ENCODE data around the gene STX1A.
A peak's percentile ranks its signal among the peaks of the same experiment; 100 is the strongest.

The STX1A gene

DNA sequence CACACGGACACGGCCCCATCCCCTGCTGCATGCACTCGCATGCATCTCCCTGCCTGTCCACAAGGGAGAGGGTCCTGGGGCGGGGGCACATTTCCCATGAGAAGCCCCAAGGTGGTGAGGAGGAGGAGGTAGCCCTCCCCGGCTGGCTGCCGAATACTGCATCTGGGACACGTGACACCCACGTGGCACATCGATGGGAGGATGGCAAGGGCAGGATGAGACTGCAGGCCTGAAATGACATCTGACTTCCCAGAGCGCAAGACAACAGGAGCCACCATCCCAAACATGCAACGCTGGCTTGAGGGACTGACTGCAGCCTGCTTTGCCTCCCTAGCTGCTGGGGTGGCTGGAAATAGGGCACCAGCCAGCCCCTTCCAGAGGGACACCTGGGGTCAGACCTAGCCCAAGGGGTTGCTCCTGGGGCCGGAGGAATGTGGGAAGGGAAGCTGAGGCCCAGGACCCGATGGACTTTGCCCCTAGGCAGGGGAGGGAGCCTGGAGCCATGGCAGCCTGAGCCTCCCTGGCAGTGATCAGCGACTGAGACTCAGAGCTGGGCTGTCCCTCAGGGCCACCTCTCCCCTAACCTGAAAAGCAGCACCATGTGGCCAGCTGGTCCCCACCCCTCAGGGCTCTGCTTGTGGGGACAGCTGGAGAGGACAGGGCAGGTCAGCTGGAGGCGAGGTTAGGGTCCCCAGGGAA lies 19.9 kb downstream of the STX1A start:
- Histone ChIP-seq H3K36me3 (ENCODE audit: control insufficient read depth, insufficient read depth, low read length) (peaks cover 61% of the 10 kb centered on the region), H3K9ac (ENCODE audit: low read length) (no peak overlapping the region), H3K9me3 (ENCODE audit: control insufficient read depth, insufficient read depth, low read depth, low read length) (no peaks in the 10 kb centered on the region), H3K4me1 (ENCODE audit: control insufficient read depth, insufficient read depth, low read length) (peaks cover 13% of the 10 kb centered on the region), H3K4me3 (ENCODE audit: low read depth, low read length) (no peak overlapping the region), H3K27me3 (ENCODE audit: control insufficient read depth, insufficient read depth, low read length) (no peaks in the 10 kb centered on the region), H3K27ac (ENCODE audit: low read depth, low read length) (no peak overlapping the region)

GRCh38 chr7:73698410-73698809 lies 21.1 kb downstream of the STX1A start:
- Histone ChIP-seq H3K4me3 (ENCODE audit: low read depth, low read length) (no peak overlapping the region), H3K4me1 (ENCODE audit: control insufficient read depth, insufficient read depth, low read length) (peaks cover 5% of the 10 kb centered on the region), H3K9ac (ENCODE audit: low read length) (no peak overlapping the region), H3K36me3 (ENCODE audit: control insufficient read depth, insufficient read depth, low read length) (peaks cover 72% of the 10 kb centered on the region), H3K9me3 (ENCODE audit: control insufficient read depth, insufficient read depth, low read depth, low read length) (no peaks in the 10 kb centered on the region), H3K27ac (ENCODE audit: low read depth, low read length) (no peak overlapping the region), H3K27me3 (ENCODE audit: control insufficient read depth, insufficient read depth, low read length) (no peaks in the 10 kb centered on the region)

GRCh38 chr7:73696372-73696771 lies 23.1 kb downstream of the STX1A start:
- no peak overlapping the region for H3K9ac ChIP-seq (ENCODE audit: low read length)
- no peaks in the 10 kb centered on the region for H3K27me3 ChIP-seq (ENCODE audit: control insufficient read depth, insufficient read depth, low read length)
- peaks cover 89% of the 10 kb centered on the region for H3K36me3 ChIP-seq (ENCODE audit: control insufficient read depth, insufficient read depth, low read length)
- H3K27ac ChIP-seq (ENCODE audit: low read depth, low read length): no peak overlapping the region
- no peaks in the 10 kb centered on the region for H3K4me1 ChIP-seq (ENCODE audit: control insufficient read depth, insufficient read depth, low read length)
- H3K9me3 ChIP-seq (ENCODE audit: control insufficient read depth, insufficient read depth, low read depth, low read length): no peaks in the 10 kb centered on the region
- no peak overlapping the region for H3K4me3 ChIP-seq (ENCODE audit: low read depth, low read length)

DNA sequence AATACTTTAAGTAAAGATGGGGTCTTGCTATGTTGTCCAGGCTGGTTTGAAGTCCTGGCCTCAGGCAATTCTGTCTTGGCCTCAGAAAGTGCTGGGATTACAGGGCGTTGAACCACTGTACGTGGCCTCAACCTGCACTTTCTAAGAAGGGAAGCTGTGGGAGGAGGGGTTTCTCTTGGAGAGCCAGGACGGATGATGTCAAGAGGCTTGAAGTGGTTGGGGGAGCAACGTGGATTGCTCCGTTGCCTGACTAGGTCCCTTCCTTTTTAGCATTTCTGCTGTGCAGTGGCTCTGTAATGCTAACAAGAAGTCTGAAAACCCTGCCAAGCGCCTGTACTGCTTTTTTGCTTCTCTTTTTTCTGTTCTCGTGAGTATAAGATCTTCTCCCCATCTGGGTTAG lies 28.8 kb downstream of the STX1A start:
- Histone ChIP-seq H3K27ac (ENCODE audit: low read depth, low read length) (no peak overlapping the region), H3K4me1 (ENCODE audit: control insufficient read depth, insufficient read depth, low read length) (no peaks in the 10 kb centered on the region), H3K27me3 (ENCODE audit: control insufficient read depth, insufficient read depth, low read length) (no peaks in the 10 kb centered on the region), H3K36me3 (ENCODE audit: control insufficient read depth, insufficient read depth, low read length) (peaks cover 89% of the 10 kb centered on the region), H3K9ac (ENCODE audit: low read length) (no peak overlapping the region), H3K9me3 (ENCODE audit: control insufficient read depth, insufficient read depth, low read depth, low read length) (no peaks in the 10 kb centered on the region), H3K4me3 (ENCODE audit: low read depth, low read length) (no peak overlapping the region)

DNA sequence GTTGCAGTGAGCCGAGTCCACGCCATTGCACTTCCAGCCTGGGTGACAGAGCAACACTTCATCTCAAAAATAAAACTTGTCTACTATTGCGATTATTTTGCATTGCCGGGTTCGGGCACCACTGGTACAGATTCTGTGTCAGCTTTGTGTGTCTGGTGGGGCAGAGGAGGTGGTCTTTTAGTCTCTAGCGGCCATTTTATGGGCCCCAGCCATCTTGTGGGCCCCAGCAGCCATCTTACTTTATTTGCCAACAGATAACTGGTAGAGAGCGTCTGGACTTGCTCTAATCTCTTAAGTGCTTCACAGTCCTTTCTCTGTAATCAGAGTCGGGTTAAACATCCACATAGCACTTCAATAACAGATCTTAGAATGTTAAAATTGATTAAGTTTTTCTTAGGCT lies 31.2 kb downstream of the STX1A start:
- Histone ChIP-seq H3K4me3 (ENCODE audit: low read depth, low read length) (no peak overlapping the region), H3K36me3 (ENCODE audit: control insufficient read depth, insufficient read depth, low read length) (peaks cover 70% of the 10 kb centered on the region), H3K27me3 (ENCODE audit: control insufficient read depth, insufficient read depth, low read length) (no peaks in the 10 kb centered on the region), H3K27ac (ENCODE audit: low read depth, low read length) (no peak overlapping the region), H3K9ac (ENCODE audit: low read length) (no peak overlapping the region), H3K4me1 (ENCODE audit: control insufficient read depth, insufficient read depth, low read length) (no peaks in the 10 kb centered on the region), H3K9me3 (ENCODE audit: control insufficient read depth, insufficient read depth, low read depth, low read length) (no peaks in the 10 kb centered on the region)

- Histone ChIP-seq H3K4me1 (ENCODE audit: control insufficient read depth, insufficient read depth, low read length) (peaks cover 12% of the 10 kb centered on the region; the same call in 1 of the 2 replicates), H3K36me3 (ENCODE audit: control insufficient read depth, insufficient read depth, low read length) (peaks cover 42% of the 10 kb centered on the region), H3K9me3 (ENCODE audit: control insufficient read depth, insufficient read depth, low read depth, low read length) (no peaks in the 10 kb centered on the region), H3K27ac (ENCODE audit: low read depth, low read length) (no peak overlapping the region), H3K4me3 (ENCODE audit: low read depth, low read length) (no peak overlapping the region), H3K9ac (ENCODE audit: low read length) (no peak overlapping the region), H3K27me3 (ENCODE audit: control insufficient read depth, insufficient read depth, low read length) (no peaks in the 10 kb centered on the region)
Measured at GRCh38 chr7:73685311-73685710, 34.2 kb downstream of the STX1A start.

DNA sequence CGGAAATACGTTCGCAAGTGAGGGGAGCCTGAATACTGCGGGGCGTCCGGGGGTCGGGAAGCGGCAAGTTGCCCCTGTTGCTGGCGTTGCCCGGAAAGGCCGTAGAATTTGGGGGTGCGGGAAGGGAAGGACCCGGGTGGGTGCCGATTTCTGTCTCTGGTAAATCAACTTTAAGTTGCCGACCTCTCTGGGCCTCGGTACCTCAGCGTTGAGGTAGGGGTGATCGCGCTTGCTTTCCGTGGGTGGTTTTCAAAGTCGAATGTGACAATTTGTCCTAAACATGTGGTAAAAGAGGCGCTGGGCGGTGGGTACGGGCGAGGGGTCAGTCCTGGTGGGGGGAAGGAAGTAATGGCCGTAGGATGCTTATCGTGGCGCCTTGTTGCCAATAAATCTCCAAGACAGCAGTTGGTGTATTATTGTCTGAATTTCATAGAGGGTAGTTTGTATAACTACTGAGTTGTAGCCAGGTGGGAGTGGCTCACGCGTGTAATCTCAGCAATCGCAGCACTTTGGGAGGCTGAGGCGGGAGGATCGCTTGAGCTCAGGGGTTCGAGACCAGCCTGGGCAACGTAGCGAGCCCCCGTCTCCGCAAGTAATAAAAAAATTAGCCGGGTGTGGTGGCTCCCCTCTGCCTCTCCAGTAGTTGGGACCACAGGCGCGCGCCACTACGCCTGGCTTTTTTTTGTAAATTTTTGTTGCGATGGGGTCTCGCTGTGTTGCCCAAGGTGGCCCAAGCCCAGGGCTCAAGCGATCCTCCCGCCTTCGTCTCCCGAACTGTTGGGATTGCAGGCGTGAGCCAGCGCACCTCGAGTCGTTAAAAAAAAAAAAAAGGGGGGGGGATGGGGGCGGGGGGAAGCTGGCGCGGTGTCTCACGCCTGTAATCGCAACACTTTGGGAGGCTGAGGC lies 35.4 kb downstream of the STX1A start:
- peaks cover 12% of the 10 kb centered on the region; the same call in 1 of the 2 replicates for H3K4me1 ChIP-seq (ENCODE audit: control insufficient read depth, insufficient read depth, low read length)
- no peaks in the 10 kb centered on the region for H3K9me3 ChIP-seq (ENCODE audit: control insufficient read depth, insufficient read depth, low read depth, low read length)
- peaks cover 34% of the 10 kb centered on the region for H3K36me3 ChIP-seq (ENCODE audit: control insufficient read depth, insufficient read depth, low read length)
- no peaks in the 10 kb centered on the region for H3K27me3 ChIP-seq (ENCODE audit: control insufficient read depth, insufficient read depth, low read length)
- peak overlapping the region; percentile 93 for H3K4me3 ChIP-seq (ENCODE audit: low read depth, low read length)
- peak overlapping the region; percentile 87 for H3K27ac ChIP-seq (ENCODE audit: low read depth, low read length)
- H3K9ac ChIP-seq (ENCODE audit: low read length): peak overlapping the region; percentile 93

- Histone ChIP-seq H3K27ac (ENCODE audit: low read depth, low read length) (peak within 1 kb of the TSS; percentile 87), H3K36me3 (ENCODE audit: control insufficient read depth, insufficient read depth, low read length) (peaks cover 31% of the 10 kb centered on the region)
Measured at GRCh38 chr7:73683056-73683787, 36.2 kb downstream of the STX1A start, which contains the start of the genes BUD23 and DNAJC30. Gene BUD23 (plus strand): TSS chr7:73683597. CDS start chr7:73683626, 29 bp downstream. Gene DNAJC30 (minus strand): TSS chr7:73683453. CDS start chr7:73683423, 30 bp downstream.

DNA sequence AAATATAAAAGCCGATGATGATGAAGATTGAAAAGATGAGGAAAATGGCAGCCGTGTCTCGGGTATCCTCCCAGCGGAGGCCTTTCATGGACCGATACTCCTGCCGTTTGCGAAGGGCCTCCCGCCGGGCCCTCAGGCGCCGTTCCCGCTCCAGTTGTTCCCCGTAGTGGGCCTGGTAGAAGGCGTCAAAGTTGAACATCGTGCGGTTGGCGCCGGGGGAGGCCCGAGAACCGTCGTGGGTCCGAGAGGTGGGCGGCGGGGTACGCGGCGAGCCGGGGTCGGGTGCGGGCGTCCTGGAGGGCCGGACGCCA lies 36.8 kb downstream of the STX1A start:
- peak overlapping the region; percentile 66; the same call in 1 of the 2 replicates for H3K27ac ChIP-seq (ENCODE audit: low read depth, low read length)
- H3K36me3 ChIP-seq (ENCODE audit: control insufficient read depth, insufficient read depth, low read length): peaks cover 33% of the 10 kb centered on the region
- peak overlapping the region; percentile 89 for H3K9ac ChIP-seq (ENCODE audit: low read length)
- H3K4me3 ChIP-seq (ENCODE audit: low read depth, low read length): peak overlapping the region; percentile 93
- H3K27me3 ChIP-seq (ENCODE audit: control insufficient read depth, insufficient read depth, low read length): no peaks in the 10 kb centered on the region
- no peaks in the 10 kb centered on the region for H3K9me3 ChIP-seq (ENCODE audit: control insufficient read depth, insufficient read depth, low read depth, low read length)
- peaks cover 12% of the 10 kb centered on the region; the same call in 1 of the 2 replicates for H3K4me1 ChIP-seq (ENCODE audit: control insufficient read depth, insufficient read depth, low read length)

More at GRCh38 chr7:73683056-73683787, 36.2 kb downstream of the STX1A start, which contains the start of the genes BUD23 and DNAJC30:
- H3K4me3 ChIP-seq (ENCODE audit: low read depth, low read length): peak within 1 kb of the TSS; percentile 93
- H3K27me3 ChIP-seq (ENCODE audit: control insufficient read depth, insufficient read depth, low read length): no peaks in the 10 kb centered on the region
- peak within 1 kb of the TSS; percentile 93 for H3K9ac ChIP-seq (ENCODE audit: low read length)
- no peaks in the 10 kb centered on the region for H3K9me3 ChIP-seq (ENCODE audit: control insufficient read depth, insufficient read depth, low read depth, low read length)
- H3K4me1 ChIP-seq (ENCODE audit: control insufficient read depth, insufficient read depth, low read length): peaks cover 12% of the 10 kb centered on the region; the same call in 1 of the 2 replicates

GRCh38 chr7:73681031-73681430 lies 38.4 kb downstream of the STX1A start:
- H3K27ac ChIP-seq (ENCODE audit: low read depth, low read length): no peak overlapping the region
- H3K36me3 ChIP-seq (ENCODE audit: control insufficient read depth, insufficient read depth, low read length): peaks cover 16% of the 10 kb centered on the region
- H3K27me3 ChIP-seq (ENCODE audit: control insufficient read depth, insufficient read depth, low read length): no peaks in the 10 kb centered on the region
- peak overlapping the region; percentile 37; the same call in 1 of the 2 replicates for H3K4me3 ChIP-seq (ENCODE audit: low read depth, low read length)
- H3K9me3 ChIP-seq (ENCODE audit: control insufficient read depth, insufficient read depth, low read depth, low read length): no peaks in the 10 kb centered on the region
- H3K4me1 ChIP-seq (ENCODE audit: control insufficient read depth, insufficient read depth, low read length): peaks cover 12% of the 10 kb centered on the region; the same call in 1 of the 2 replicates
- H3K9ac ChIP-seq (ENCODE audit: low read length): no peak overlapping the region
